Frontal cortex (tissue), 4 donors: ENCODE measurements around the gene ADK. TPM values are rescaled to one million over a fixed set of nuclear protein-coding genes. Genes with fewer than 3 reads are reported as not detected.
"Not testable (repeated sequence)": the region's sequence is repeated elsewhere in the genome, so short reads cannot be mapped to it uniquely, and the experiment has no call there.

Experiments used
- DNase-seq, 2 donors: peaks; one replicate each; pipeline ENCODE4 v3.0.0; 2012; ENCODE audit warnings: low spot score in 2 of 2
- FAIRE-seq: peaks from 2 replicates; lab custom pipeline; 2012; peaks lifted over from hg19 to GRCh38; lab: Jason Lieb, UNC
- total RNA-seq: library from RNA; depleted of rRNA; stranded (reverse); fragments of >200 nt; gene quantifications from one replicate; pipeline ENCODE4 v1.2.3, GENCODE V29; 2014
- donor health status: control.
- donor health status: control.
- donor health status: control.

Gene ADK
- 25.3 TPM for total RNA-seq

GRCh38 chr10:74150990-74151878 lies at the start of gene ADK:
Gene ADK, plus strand, starts transcription at chr10:74151221. Its CDS starts 58 bp downstream, at chr10:74151279.
- FAIRE-seq: no peak

GRCh38 chr10:74103560-74104258 lies 47.3 kb upstream of the ADK start:
- DNase-seq (peak in 1 of 2 donors; percentile 21), FAIRE-seq (no peak)

More at GRCh38 chr10:74150990-74151878, at the start of gene ADK:
- DNase-seq: peak; percentile 94 to 96

GRCh38 chr10:74104480-74104879 lies 46.5 kb upstream of the ADK start:
- DNase-seq: no peak
- no peak for FAIRE-seq

GRCh38 chr10:74104996-74105395 lies 46.0 kb upstream of the ADK start:
- DNase-seq: peak in 1 of 2 donors; percentile 23
- no peak for FAIRE-seq

GRCh38 chr10:74107391-74107790 lies 43.6 kb upstream of the ADK start:
- no peak for FAIRE-seq

GRCh38 chr10:74109452-74109851 lies 41.6 kb upstream of the ADK start:
- DNase-seq (no peak), FAIRE-seq (no peak)

More at GRCh38 chr10:74107391-74107790, 43.6 kb upstream of the ADK start:
- DNase-seq: no peak

- no peak for DNase-seq
- no peak for FAIRE-seq
Observed at GRCh38 chr10:74110120-74110519, 40.9 kb upstream of the ADK start.

- FAIRE-seq: no peak
- DNase-seq: no peak
Observed at GRCh38 chr10:74111799-74112198, 39.2 kb upstream of the ADK start.

GRCh38 chr10:74113546-74113945 lies 37.5 kb upstream of the ADK start:
- FAIRE-seq: no peak
- DNase-seq: no peak

- DNase-seq: no peak
Observed at GRCh38 chr10:74114041-74114448, 37.0 kb upstream of the ADK start.

GRCh38 chr10:74117738-74118137 lies 33.3 kb upstream of the ADK start:
- DNase-seq: no peak
- no peak for FAIRE-seq

More at GRCh38 chr10:74114041-74114448, 37.0 kb upstream of the ADK start:
- FAIRE-seq: no peak

- no peak for FAIRE-seq
- DNase-seq: no peak
Observed at GRCh38 chr10:74118804-74119203, 32.2 kb upstream of the ADK start.

- DNase-seq (no peak), FAIRE-seq (no peak)
Observed at GRCh38 chr10:74120911-74121310, 30.1 kb upstream of the ADK start.

GRCh38 chr10:74121368-74121767 lies 29.7 kb upstream of the ADK start:
- DNase-seq: no peak
- no peak for FAIRE-seq

GRCh38 chr10:74122060-74122459 lies 29.0 kb upstream of the ADK start:
- FAIRE-seq (no peak), DNase-seq (no peak)

GRCh38 chr10:74123081-74123480 lies 27.9 kb upstream of the ADK start:
- DNase-seq (no peak), FAIRE-seq (no peak)

- FAIRE-seq (no peak), DNase-seq (no peak)
Observed at GRCh38 chr10:74133923-74134820, 16.8 kb upstream of the ADK start.

- FAIRE-seq (no peak), DNase-seq (no peak)
Observed at GRCh38 chr10:74135452-74135851, 15.6 kb upstream of the ADK start.

GRCh38 chr10:74137992-74138391 lies 13.0 kb upstream of the ADK start:
- FAIRE-seq: no peak
- DNase-seq: no peak

- FAIRE-seq: not testable (repeated sequence)
Observed at GRCh38 chr10:74138596-74138995, 12.4 kb upstream of the ADK start.

More at GRCh38 chr10:74138596-74138995, 12.4 kb upstream of the ADK start:
- DNase-seq: not testable (repeated sequence)
